ENCODE data around the gene TTYH1. TPM values are rescaled to one million over a fixed set of nuclear protein-coding genes. Genes with fewer than 3 reads are reported as not detected.
A peak's percentile ranks its signal among the peaks of the same experiment; 100 is the strongest.

TTYH1 gene
- total and polyA plus RNA-seq, 12 donors = 0.61 to 4.0 (median 1.6) TPM; not detected in 4

GRCh38 chr19:54416695-54417491 lies 1.6 kb downstream of the TTYH1 start:
- H3K4me3 ChIP-seq = no peak overlapping the region

GRCh38 chr19:54418030-54418929 lies 3.0 kb downstream of the TTYH1 start:
- DNase-seq = peak in 5 of 7 donors; percentile 33 to 55 (median 47)
- Histone ChIP-seq H3K9me3 (replicated peaks in 1 of 3) (no peaks in the 10 kb centered on the region), H3K4me3 (peak overlapping the region in 1 of 4 donors; percentile 32), H3K27me3 (peaks cover 34% of the 10 kb centered on the region), H3K36me3 (replicated peaks in 1 of 2) (no peaks in the 10 kb centered on the region), H3K4me1 (replicated peaks in 1 of 2) (peaks cover 0 to 5% of the 10 kb centered on the region in 2 donors), H3K27ac (peak overlapping the region in 1 of 5 donors; percentile 25)
- WGBS, 4 donors = 11 to 12% (median 11%) methylated on average over 15 to 25 of the region's 25 CpGs
- intact Hi-C loops (cut with DNase I) = no loop called here
- TF ChIP-seq CTCF (IDR thresholded peaks at IDR 0.05) = no peak
- no peak for TF ChIP-seq POLR2A (IDR thresholded peaks at IDR 0.05)

More at GRCh38 chr19:54416695-54417491, 1.6 kb downstream of the TTYH1 start:
- H3K9me3 ChIP-seq (replicated peaks in 1 of 3) = no peaks in the 10 kb centered on the region
- 31 to 68% (median 34%) methylated on average over 12 to 44 of the region's 44 CpGs for WGBS, 4 donors
- DNase-seq = no peak
- peaks cover 34% of the 10 kb centered on the region for H3K27me3 ChIP-seq
- TF ChIP-seq POLR2A (IDR thresholded peaks at IDR 0.05) (no peak), CTCF (IDR thresholded peaks at IDR 0.05) (no peak)
- intact Hi-C loops (cut with DNase I) = no loop called here
- H3K36me3 ChIP-seq (replicated peaks in 1 of 2) = no peaks in the 10 kb centered on the region
- H3K4me1 ChIP-seq (replicated peaks in 1 of 2) = peaks cover 0 to 5% of the 10 kb centered on the region in 2 donors
- no peak overlapping the region for H3K27ac ChIP-seq

GRCh38 chr19:54418930-54419800 lies 3.9 kb downstream of the TTYH1 start:
- no peaks in the 10 kb centered on the region for H3K36me3 ChIP-seq (replicated peaks in 1 of 2)
- intact Hi-C loops (cut with DNase I) = no loop called here
- WGBS, 4 donors = 71 to 93% (median 80%) methylated on average over 6 to 26 of the region's 26 CpGs
- TF ChIP-seq CTCF (IDR thresholded peaks at IDR 0.05) = no peak
- TF ChIP-seq POLR2A (IDR thresholded peaks at IDR 0.05) = no peak
- H3K27me3 ChIP-seq = peaks cover 34% of the 10 kb centered on the region
- peaks cover 0 to 5% of the 10 kb centered on the region in 2 donors for H3K4me1 ChIP-seq (replicated peaks in 1 of 2)
- H3K4me3 ChIP-seq = no peak overlapping the region
- H3K9me3 ChIP-seq (replicated peaks in 1 of 3) = no peaks in the 10 kb centered on the region
- DNase-seq = no peak
- no peak overlapping the region for H3K27ac ChIP-seq

Measured in adrenal gland (tissue), 12 donors.